ENCODE results near the gene LCN6. TPM values are rescaled to one million over a fixed set of nuclear protein-coding genes. Genes with fewer than 3 reads are reported as not detected.

LCN6 gene
- total and polyA plus RNA-seq, 2 experiments from 2014 or later, result not detected

- peaks cover 31% of the 10 kb centered on the region for H3K79me2 ChIP-seq
- H3K9me2 ChIP-seq (replicated peaks; ENCODE audit: insufficient read depth), result no peaks in the 10 kb centered on the region
- 94% methylated on average over 32 of the region's 32 CpGs for WGBS (ENCODE audit: low lambda C conversion rate, missing lambda C conversion rate)
- H3K27me3 ChIP-seq, result no peaks in the 10 kb centered on the region
- H4K20me1 ChIP-seq (ENCODE audit: insufficient read depth, poor library complexity, severe bottlenecking), result peaks cover 65% of the 10 kb centered on the region
- H3K4me3 ChIP-seq, result no peak overlapping the region
- DNase-seq (ENCODE audit: low spot score), result no peak
- no peak overlapping the region for H3K4me2 ChIP-seq
- no peaks in the 10 kb centered on the region for H3K9me3 ChIP-seq (ENCODE audit: low read depth)
- H3K36me3 ChIP-seq (replicated peaks; ENCODE audit: insufficient read depth, low read depth), result no peaks in the 10 kb centered on the region
- no peak overlapping the region for H2AFZ ChIP-seq
- peaks cover 28% of the 10 kb centered on the region for H3K4me1 ChIP-seq (ENCODE audit: insufficient read depth)
- TF ChIP-seq EZH2phosphoT487 (IDR thresholded peaks at IDR 0.05; ENCODE audit: low read depth, severe bottlenecking, unreplicated experiment) (no peak), EZH2 (IDR thresholded peaks at IDR 0.05; ENCODE audit: borderline replicate concordance) (no peak), CTCF (IDR thresholded peaks at IDR 0.05; ENCODE audit: poor library complexity) (no peak)
- H3K27ac ChIP-seq, result no peak overlapping the region
Observed at GRCh38 chr9:136723362-136723976, 24.9 kb downstream of the LCN6 start.

DNA sequence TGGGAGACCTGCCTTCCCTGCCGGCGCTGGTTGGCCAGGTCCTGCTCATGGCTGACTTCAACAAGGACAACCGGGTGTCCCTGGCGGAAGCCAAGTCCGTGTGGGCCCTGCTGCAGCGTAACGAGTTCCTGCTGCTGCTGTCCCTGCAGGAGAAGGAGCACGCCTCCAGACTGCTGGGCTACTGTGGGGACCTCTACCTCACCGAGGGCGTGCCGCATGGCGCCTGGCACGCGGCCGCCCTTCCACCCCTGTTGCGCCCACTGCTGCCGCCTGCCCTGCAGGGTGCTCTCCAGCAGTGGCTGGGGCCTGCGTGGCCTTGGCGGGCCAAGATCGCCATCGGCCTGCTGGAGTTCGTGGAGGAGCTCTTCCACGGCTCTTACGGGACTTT, 25.4 kb downstream of the LCN6 start:
- Histone ChIP-seq H3K27ac (no peak overlapping the region), H2AFZ (no peak overlapping the region), H3K4me2 (no peak overlapping the region), H4K20me1 (ENCODE audit: insufficient read depth, poor library complexity, severe bottlenecking) (peaks cover 65% of the 10 kb centered on the region), H3K79me2 (peaks cover 27% of the 10 kb centered on the region), H3K9me3 (ENCODE audit: low read depth) (no peaks in the 10 kb centered on the region), H3K27me3 (no peaks in the 10 kb centered on the region), H3K9me2 (replicated peaks; ENCODE audit: insufficient read depth) (no peaks in the 10 kb centered on the region), H3K4me3 (no peak overlapping the region), H3K4me1 (ENCODE audit: insufficient read depth) (peaks cover 28% of the 10 kb centered on the region), H3K36me3 (replicated peaks; ENCODE audit: insufficient read depth, low read depth) (no peaks in the 10 kb centered on the region)
- no peak for DNase-seq (ENCODE audit: low spot score)
- WGBS (ENCODE audit: low lambda C conversion rate, missing lambda C conversion rate), result 93% methylated on average over 24 of the region's 24 CpGs
- TF ChIP-seq EZH2phosphoT487 (IDR thresholded peaks at IDR 0.05; ENCODE audit: low read depth, severe bottlenecking, unreplicated experiment) (no peak), EZH2 (IDR thresholded peaks at IDR 0.05; ENCODE audit: borderline replicate concordance) (no peak), CTCF (IDR thresholded peaks at IDR 0.05; ENCODE audit: poor library complexity) (no peak)

- Histone ChIP-seq H3K9me2 (replicated peaks; ENCODE audit: insufficient read depth) (no peaks in the 10 kb centered on the region), H4K20me1 (ENCODE audit: insufficient read depth, poor library complexity, severe bottlenecking) (peaks cover 59% of the 10 kb centered on the region)
Observed at GRCh38 chr9:136722093-136722968, 26.0 kb downstream of the LCN6 start.

More at GRCh38 chr9:136722093-136722968, 26.0 kb downstream of the LCN6 start:
- Histone ChIP-seq H3K79me2 (peaks cover 22% of the 10 kb centered on the region), H3K4me1 (ENCODE audit: insufficient read depth) (peaks cover 28% of the 10 kb centered on the region), H3K4me2 (no peak overlapping the region), H2AFZ (no peak overlapping the region), H3K36me3 (replicated peaks; ENCODE audit: insufficient read depth, low read depth) (no peaks in the 10 kb centered on the region), H3K27me3 (no peaks in the 10 kb centered on the region), H3K4me3 (no peak overlapping the region), H3K27ac (no peak overlapping the region), H3K9me3 (ENCODE audit: low read depth) (no peaks in the 10 kb centered on the region)
- WGBS (ENCODE audit: low lambda C conversion rate, missing lambda C conversion rate), result 88% methylated on average over 28 of the region's 31 CpGs
- TF ChIP-seq EZH2phosphoT487 (IDR thresholded peaks at IDR 0.05; ENCODE audit: low read depth, severe bottlenecking, unreplicated experiment) (no peak), CTCF (IDR thresholded peaks at IDR 0.05; ENCODE audit: poor library complexity) (no peak)
- DNase-seq (ENCODE audit: low spot score), result no peak

All from hepatocyte (in vitro differentiated cells).